Bronchial epithelial cell (primary cell): Measurements from ENCODE around the gene RAET1E. TPM values are rescaled to one million over a fixed set of nuclear protein-coding genes. Genes with fewer than 3 reads are reported as not detected.

Experiments used
- DNase-seq: peaks from one replicate; pipeline ENCODE4 v3.0.0-alpha.2; 2010; ENCODE audit warnings: low read depth
- FAIRE-seq: peaks from 2 replicates; lab custom pipeline; 2011; peaks lifted over from hg19 to GRCh38; lab: Jason Lieb, UNC
- H3K27me3 ChIP-seq: 2 replicates; pipeline ENCODE4 v1.5.1; 2011; ENCODE audit warnings: low read length; ENCODE audit not compliant: control insufficient read depth, insufficient read depth
- H3K36me3 ChIP-seq: 2 replicates; pipeline ENCODE4 v1.5.1; 2011; ENCODE audit warnings: low read length; ENCODE audit not compliant: control insufficient read depth, insufficient read depth
- H3K4me3 ChIP-seq: 2 replicates; pipeline ENCODE4 v1.5.1; 2011; ENCODE audit warnings: mild to moderate bottlenecking, low read depth, low read length, control low read depth
- total RNA-seq: library from RNA; depleted of rRNA; stranded (reverse); fragments of >200 nt; gene quantifications from 2 replicates; pipeline ENCODE4 v1.2.1, GENCODE V29; 2014
- TF ChIP-seq, protein P1 (sequence below): IDR thresholded peaks from 2 replicates; pipeline ENCODE4 v1.5.1; 2011; ENCODE audit warnings: mild to moderate bottlenecking, moderate library complexity, low read length, control low read depth, inconsistent platforms; ENCODE audit not compliant: insufficient read depth, severe bottlenecking

Gene RAET1E
- total RNA-seq, 1 donor from 2014 or later, result 19.0 TPM

GRCh38 chr6:149891259-149891658 is 6.7 kb downstream of the RAET1E start:
- Histone ChIP-seq H3K36me3 (peaks cover 5% of the 10 kb centered on the region), H3K27me3 (no peaks in the 10 kb centered on the region), H3K4me3 (no peak overlapping the region)
- TF ChIP-seq, protein P1, sequence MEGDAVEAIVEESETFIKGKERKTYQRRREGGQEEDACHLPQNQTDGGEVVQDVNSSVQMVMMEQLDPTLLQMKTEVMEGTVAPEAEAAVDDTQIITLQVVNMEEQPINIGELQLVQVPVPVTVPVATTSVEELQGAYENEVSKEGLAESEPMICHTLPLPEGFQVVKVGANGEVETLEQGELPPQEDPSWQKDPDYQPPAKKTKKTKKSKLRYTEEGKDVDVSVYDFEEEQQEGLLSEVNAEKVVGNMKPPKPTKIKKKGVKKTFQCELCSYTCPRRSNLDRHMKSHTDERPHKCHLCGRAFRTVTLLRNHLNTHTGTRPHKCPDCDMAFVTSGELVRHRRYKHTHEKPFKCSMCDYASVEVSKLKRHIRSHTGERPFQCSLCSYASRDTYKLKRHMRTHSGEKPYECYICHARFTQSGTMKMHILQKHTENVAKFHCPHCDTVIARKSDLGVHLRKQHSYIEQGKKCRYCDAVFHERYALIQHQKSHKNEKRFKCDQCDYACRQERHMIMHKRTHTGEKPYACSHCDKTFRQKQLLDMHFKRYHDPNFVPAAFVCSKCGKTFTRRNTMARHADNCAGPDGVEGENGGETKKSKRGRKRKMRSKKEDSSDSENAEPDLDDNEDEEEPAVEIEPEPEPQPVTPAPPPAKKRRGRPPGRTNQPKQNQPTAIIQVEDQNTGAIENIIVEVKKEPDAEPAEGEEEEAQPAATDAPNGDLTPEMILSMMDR, result no peak
- no peak for FAIRE-seq
- DNase-seq, result peak; percentile 84

- peak; percentile 92 for FAIRE-seq
- TF ChIP-seq, protein P1, result no peak
- peak overlapping the region; percentile 17 for H3K4me3 ChIP-seq
Measured at GRCh38 chr6:149890629-149891045, 7.3 kb downstream of the RAET1E start.

GRCh38 chr6:149889326-149889725 is 8.6 kb downstream of the RAET1E start:
- FAIRE-seq, result peak; percentile 84
- Histone ChIP-seq H3K27me3 (no peaks in the 10 kb centered on the region), H3K4me3 (no peak overlapping the region), H3K36me3 (peaks cover 5% of the 10 kb centered on the region)
- DNase-seq, result no peak
- TF ChIP-seq, protein P1, result no peak

More at GRCh38 chr6:149890629-149891045, 7.3 kb downstream of the RAET1E start:
- Histone ChIP-seq H3K36me3 (peaks cover 5% of the 10 kb centered on the region), H3K27me3 (no peaks in the 10 kb centered on the region)
- DNase-seq, result peak; percentile 95

DNA sequence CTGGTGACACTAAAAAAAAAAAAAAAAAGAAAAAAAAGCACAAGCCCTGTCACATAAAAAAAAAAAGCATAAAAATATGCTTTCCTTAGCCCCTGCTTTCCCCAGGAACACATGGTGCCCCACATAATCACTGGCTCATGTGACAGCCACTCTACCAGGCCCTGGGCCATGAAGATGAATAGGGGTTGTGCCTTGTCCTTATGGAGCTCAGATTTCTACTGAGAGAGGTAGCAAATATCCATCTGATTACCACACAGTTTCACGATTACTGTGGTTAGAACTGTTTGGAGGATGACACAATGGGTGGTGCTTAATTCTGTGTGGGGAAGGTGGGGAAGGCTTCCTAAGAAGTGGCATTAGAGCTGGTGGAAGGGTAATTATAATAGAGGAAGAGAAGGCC is 9.3 kb downstream of the RAET1E start:
- Histone ChIP-seq H3K4me3 (no peak overlapping the region), H3K27me3 (no peaks in the 10 kb centered on the region), H3K36me3 (peaks cover 5% of the 10 kb centered on the region)
- TF ChIP-seq, protein P1, result no peak
- FAIRE-seq, result peak; percentile 91
- DNase-seq, result peak; percentile 95

DNA sequence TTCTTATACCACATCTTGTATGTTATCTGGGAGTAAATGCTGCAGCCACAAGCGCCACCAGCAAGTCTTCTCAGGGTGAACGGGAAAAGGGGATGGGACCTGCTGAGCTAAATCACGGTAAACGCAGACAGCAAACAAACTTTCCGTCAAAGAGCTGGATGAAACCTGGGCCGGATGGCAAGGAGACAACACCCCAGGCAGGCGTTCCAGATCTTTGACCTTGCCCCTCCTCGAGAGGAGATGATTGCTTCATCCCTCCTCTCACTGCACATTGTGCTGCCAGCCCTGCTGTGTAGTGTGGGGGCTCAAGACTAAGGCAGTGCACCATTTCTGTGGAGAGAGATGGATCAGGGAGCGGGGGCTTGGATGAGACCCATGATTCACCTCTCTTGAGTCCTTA is 9.8 kb downstream of the RAET1E start:
- H3K36me3 ChIP-seq, result peaks cover 5% of the 10 kb centered on the region
- H3K27me3 ChIP-seq, result no peaks in the 10 kb centered on the region
- FAIRE-seq (no peak), DNase-seq (peak; percentile 90)
- H3K4me3 ChIP-seq, result no peak overlapping the region
- TF ChIP-seq, protein P1, result no peak

GRCh38 chr6:149887343-149887742 is 10.6 kb downstream of the RAET1E start:
- no peak overlapping the region for H3K4me3 ChIP-seq
- no peaks in the 10 kb centered on the region for H3K27me3 ChIP-seq
- FAIRE-seq (no peak), DNase-seq (peak; percentile 99)
- peaks cover 5% of the 10 kb centered on the region for H3K36me3 ChIP-seq
- TF ChIP-seq, protein P1, result no peak
